ENCODE measurements around the gene U2AF2. TPM values are rescaled to one million over a fixed set of nuclear protein-coding genes. Genes with fewer than 3 reads are reported as not detected.

U2AF2 gene
- total RNA-seq, 1 experiment from 2014 or later: 289 TPM

DNA sequence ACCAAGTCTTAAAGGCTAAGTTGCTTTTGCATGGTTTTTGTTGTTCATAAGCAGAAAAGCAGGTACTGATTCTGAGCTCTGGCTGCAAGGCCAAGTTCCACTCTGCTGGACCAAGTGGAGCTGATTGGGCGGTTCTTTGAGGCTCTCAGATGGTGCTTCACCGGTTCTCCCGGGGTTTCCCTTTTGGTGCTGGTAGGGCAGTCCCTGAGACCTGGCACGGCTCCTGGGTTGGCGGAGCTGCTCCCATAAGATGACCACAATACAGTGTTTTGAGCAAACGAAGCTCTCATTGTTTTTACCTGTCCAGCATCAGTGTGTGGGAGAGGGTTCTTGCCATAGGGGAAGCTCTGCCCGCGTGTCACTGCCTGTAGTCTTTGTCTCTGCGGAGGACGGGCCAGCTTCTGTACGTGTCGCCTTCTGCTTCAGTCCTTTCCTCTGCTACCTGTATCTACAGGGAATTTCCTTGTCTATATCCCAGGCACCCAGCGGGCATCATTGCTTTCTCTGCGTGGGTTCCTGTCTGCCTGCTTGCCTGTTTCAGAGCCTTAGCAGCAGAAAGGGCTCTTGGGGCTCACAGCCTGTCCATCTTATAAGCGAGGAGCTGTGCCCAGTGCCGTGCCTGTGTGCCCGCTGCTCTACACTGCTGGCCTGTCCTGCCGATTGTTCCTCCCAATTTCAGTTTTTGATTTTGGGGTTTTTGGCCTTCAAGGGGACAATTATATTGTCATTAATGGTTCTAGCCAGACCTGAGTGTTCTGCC is 2.3 kb downstream of the U2AF2 start:
- TF ChIP-seq, protein P1, sequence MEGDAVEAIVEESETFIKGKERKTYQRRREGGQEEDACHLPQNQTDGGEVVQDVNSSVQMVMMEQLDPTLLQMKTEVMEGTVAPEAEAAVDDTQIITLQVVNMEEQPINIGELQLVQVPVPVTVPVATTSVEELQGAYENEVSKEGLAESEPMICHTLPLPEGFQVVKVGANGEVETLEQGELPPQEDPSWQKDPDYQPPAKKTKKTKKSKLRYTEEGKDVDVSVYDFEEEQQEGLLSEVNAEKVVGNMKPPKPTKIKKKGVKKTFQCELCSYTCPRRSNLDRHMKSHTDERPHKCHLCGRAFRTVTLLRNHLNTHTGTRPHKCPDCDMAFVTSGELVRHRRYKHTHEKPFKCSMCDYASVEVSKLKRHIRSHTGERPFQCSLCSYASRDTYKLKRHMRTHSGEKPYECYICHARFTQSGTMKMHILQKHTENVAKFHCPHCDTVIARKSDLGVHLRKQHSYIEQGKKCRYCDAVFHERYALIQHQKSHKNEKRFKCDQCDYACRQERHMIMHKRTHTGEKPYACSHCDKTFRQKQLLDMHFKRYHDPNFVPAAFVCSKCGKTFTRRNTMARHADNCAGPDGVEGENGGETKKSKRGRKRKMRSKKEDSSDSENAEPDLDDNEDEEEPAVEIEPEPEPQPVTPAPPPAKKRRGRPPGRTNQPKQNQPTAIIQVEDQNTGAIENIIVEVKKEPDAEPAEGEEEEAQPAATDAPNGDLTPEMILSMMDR (IDR thresholded peaks at IDR 0.05; ENCODE audit: insufficient read depth in 1 of 2, low read depth in 1 of 2, low read length in 1 of 2, severe bottlenecking in 1 of 2, unreplicated experiment in 1 of 2): no peak
- intact Hi-C loops (cut with micrococcal nuclease; ENCODE audit: unreplicated experiment): loop anchor here (10.0 kb wide), 1 partner anchor 488 kb away; the partner anchor contains the start of gene ZNF444
- DNase-seq: no peak
- H3K4me1 Mint-ChIP-seq (ENCODE audit: low read depth, unreplicated experiment): peaks cover 21% of the 10 kb centered on the region
- peak overlapping the region; percentile 98 for H3K4me3 Mint-ChIP-seq (ENCODE audit: unreplicated experiment)
- ChIA-PET CTCF (interaction anchor here (0.8 kb wide), 1 partner anchor 14 kb away, joined by 3 read pairs; no protein-coding TSS in a partner anchor), POLR2A (interaction anchor here (0.6 to 1.5 kb wide), 2 partner anchors 11 to 464 kb away, joined by 4 read pairs; partner anchors contain the start of gene ZNF787)
- no peaks in the 10 kb centered on the region for H3K27me3 Mint-ChIP-seq (ENCODE audit: insufficient read depth, unreplicated experiment)
- H3K4me3 ChIP-seq (ENCODE audit: low read depth, low read length): peak overlapping the region; percentile 87; the same call in 1 of the 2 replicates
- H3K9me3 Mint-ChIP-seq (ENCODE audit: unreplicated experiment): no peaks in the 10 kb centered on the region
- no peaks in the 10 kb centered on the region; the same call in none of the 2 replicates for H3K36me3 ChIP-seq (ENCODE audit: control insufficient read depth, insufficient read depth, low read length)
- H3K36me3 Mint-ChIP-seq (ENCODE audit: insufficient read depth, unreplicated experiment): peaks cover 61% of the 10 kb centered on the region
- no TSS peak for BruUV-seq (replicated peaks)
- H3K4me1 ChIP-seq: peaks cover 6% of the 10 kb centered on the region; the same call in 1 of the 2 replicates
- H3K27me3 ChIP-seq (replicated peaks; ENCODE audit: control insufficient read depth, insufficient read depth, low read length): no peaks in the 10 kb centered on the region
- H3K9me3 ChIP-seq: no peaks in the 10 kb centered on the region
- H3K27ac Mint-ChIP-seq (ENCODE audit: unreplicated experiment): peak overlapping the region; percentile 23

DNA sequence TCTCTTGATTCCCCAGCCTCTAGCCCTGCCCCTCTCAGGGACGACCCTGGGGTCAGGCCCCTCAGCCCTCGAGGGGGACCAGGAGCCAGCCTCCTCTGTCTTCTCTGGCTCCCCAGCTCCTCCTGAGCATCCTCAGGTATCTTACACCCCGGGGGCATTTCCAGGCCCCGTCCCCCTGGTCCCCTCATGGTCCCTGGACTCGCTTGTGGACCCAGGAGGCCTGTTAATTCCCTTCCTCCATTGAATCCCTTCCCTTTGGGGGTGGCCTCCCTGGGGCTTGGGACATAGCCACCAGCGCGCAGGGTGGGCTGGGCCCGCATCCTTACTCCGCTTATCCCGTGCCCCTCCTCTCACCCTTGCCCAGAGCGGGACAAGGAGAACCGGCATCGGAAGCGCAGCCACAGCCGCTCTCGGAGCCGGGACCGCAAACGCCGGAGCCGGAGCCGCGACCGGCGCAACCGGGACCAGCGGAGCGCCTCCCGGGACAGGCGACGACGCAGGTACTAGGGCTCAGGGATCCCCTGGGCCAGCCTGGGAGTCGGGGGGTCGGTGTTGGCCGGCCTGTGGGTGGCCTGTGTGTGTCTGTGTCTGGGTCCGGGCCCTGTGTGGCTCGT is 4.1 kb downstream of the U2AF2 start:
- Histone ChIP-seq H3K9me3 (no peaks in the 10 kb centered on the region), H3K4me1 (peaks cover 6% of the 10 kb centered on the region; the same call in 1 of the 2 replicates), H3K36me3 (ENCODE audit: control insufficient read depth, insufficient read depth, low read length) (peaks cover 11% of the 10 kb centered on the region), H3K4me3 (ENCODE audit: low read depth, low read length) (no peak overlapping the region), H3K27me3 (replicated peaks; ENCODE audit: control insufficient read depth, insufficient read depth, low read length) (no peaks in the 10 kb centered on the region)
- TF ChIP-seq, protein P1 (IDR thresholded peaks at IDR 0.05; ENCODE audit: insufficient read depth in 1 of 2, low read depth in 1 of 2, low read length in 1 of 2, severe bottlenecking in 1 of 2, unreplicated experiment in 1 of 2): no peak
- no TSS peak for BruUV-seq (replicated peaks)
- H3K27me3 Mint-ChIP-seq (ENCODE audit: insufficient read depth, unreplicated experiment): no peaks in the 10 kb centered on the region
- peaks cover 28% of the 10 kb centered on the region for H3K4me1 Mint-ChIP-seq (ENCODE audit: low read depth, unreplicated experiment)
- H3K4me3 Mint-ChIP-seq (ENCODE audit: unreplicated experiment): peak overlapping the region; percentile 45
- ChIA-PET CTCF (interaction anchor here (0.6 kb wide), 1 partner anchor 12 kb away, joined by 4 read pairs; no protein-coding TSS in a partner anchor), POLR2A (no interaction called here)
- intact Hi-C loops (cut with micrococcal nuclease; ENCODE audit: unreplicated experiment): loop anchor here (10.0 kb wide), 1 partner anchor 486 kb away; the partner anchor contains the start of gene ZNF444
- H3K36me3 Mint-ChIP-seq (ENCODE audit: insufficient read depth, unreplicated experiment): peaks cover 65% of the 10 kb centered on the region
- H3K27ac Mint-ChIP-seq (ENCODE audit: unreplicated experiment): peak overlapping the region; percentile 62
- DNase-seq: no peak
- H3K9me3 Mint-ChIP-seq (ENCODE audit: unreplicated experiment): no peaks in the 10 kb centered on the region

DNA sequence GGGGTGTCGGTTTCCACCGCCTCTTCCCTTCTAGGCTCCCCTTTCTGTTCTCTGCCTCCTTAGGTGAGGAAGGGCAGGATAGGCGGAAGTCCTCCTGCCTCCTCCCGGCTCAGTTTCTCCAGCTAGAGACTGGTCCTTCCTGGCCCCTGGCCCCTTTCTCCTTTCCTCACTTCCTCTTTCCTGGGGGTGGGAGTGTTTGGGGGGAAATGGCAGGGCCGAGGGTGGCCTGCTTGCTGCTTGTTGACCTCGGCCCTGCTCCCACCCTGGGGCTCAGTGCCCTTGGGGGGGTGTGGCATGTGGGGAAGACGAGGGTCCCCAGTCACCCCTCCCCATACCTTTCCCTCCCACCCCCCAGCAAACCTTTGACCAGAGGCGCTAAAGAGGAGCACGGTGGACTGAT is 5.0 kb downstream of the U2AF2 start:
- no peaks in the 10 kb centered on the region for H3K27me3 ChIP-seq (replicated peaks; ENCODE audit: control insufficient read depth, insufficient read depth, low read length)
- peaks cover 15% of the 10 kb centered on the region for H3K36me3 ChIP-seq (ENCODE audit: control insufficient read depth, insufficient read depth, low read length)
- peaks cover 6% of the 10 kb centered on the region; the same call in 1 of the 2 replicates for H3K4me1 ChIP-seq
- peaks cover 28% of the 10 kb centered on the region for H3K4me1 Mint-ChIP-seq (ENCODE audit: low read depth, unreplicated experiment)
- H3K4me3 Mint-ChIP-seq (ENCODE audit: unreplicated experiment): peak overlapping the region; percentile 45
- ChIA-PET CTCF (interaction anchor here (0.6 kb wide), 1 partner anchor 11 kb away, joined by 4 read pairs; no protein-coding TSS in a partner anchor), POLR2A (no interaction called here)
- TF ChIP-seq, protein P1 (IDR thresholded peaks at IDR 0.05; ENCODE audit: insufficient read depth in 1 of 2, low read depth in 1 of 2, low read length in 1 of 2, severe bottlenecking in 1 of 2, unreplicated experiment in 1 of 2): no peak
- no peak overlapping the region for H3K4me3 ChIP-seq (ENCODE audit: low read depth, low read length)
- H3K36me3 Mint-ChIP-seq (ENCODE audit: insufficient read depth, unreplicated experiment): peaks cover 65% of the 10 kb centered on the region
- no TSS peak for BruUV-seq (replicated peaks)
- DNase-seq: no peak
- no peaks in the 10 kb centered on the region for H3K9me3 Mint-ChIP-seq (ENCODE audit: unreplicated experiment)
- H3K9me3 ChIP-seq: no peaks in the 10 kb centered on the region
- H3K27me3 Mint-ChIP-seq (ENCODE audit: insufficient read depth, unreplicated experiment): no peaks in the 10 kb centered on the region
- peak overlapping the region; percentile 62 for H3K27ac Mint-ChIP-seq (ENCODE audit: unreplicated experiment)
- intact Hi-C loops (cut with micrococcal nuclease; ENCODE audit: unreplicated experiment): loop anchor here (10.0 kb wide), 1 partner anchor 485 kb away; the partner anchor contains the start of gene ZNF444
